Fibroblast of mammary gland (primary cell): Measurements from ENCODE around the gene SLC28A3.
"Not testable (repeated sequence)": the region's sequence is repeated elsewhere in the genome, so short reads cannot be mapped to it uniquely, and the experiment has no call there.

Experiments
- DNase-seq: peaks from one replicate; pipeline ENCODE4 v3.0.0-alpha.2; 2010; ENCODE audit warnings: low read depth
- H3K4me3 ChIP-seq: 2 replicates; pipeline ENCODE4 v1.5.1; 2011; ENCODE audit warnings: low read depth, mild to moderate bottlenecking, low read length, moderate library complexity; ENCODE audit not compliant: control insufficient read depth
- CTCF ChIP-seq: conservative IDR thresholded peaks from 2 replicates; pipeline ENCODE4 v1.5.1; 2011; ENCODE audit warnings: low read depth, low read length, inconsistent platforms; ENCODE audit not compliant: control insufficient read depth, insufficient read depth

Gene SLC28A3

GRCh38 chr9:84340535-84340934 lies at the start of gene SLC28A3:
Gene SLC28A3, minus strand, starts transcription at chr9:84340758. Its CDS starts 125 bp downstream, at chr9:84340633.
- no peak for DNase-seq
- TF ChIP-seq CTCF, result no peak
- no peak within 1 kb of the TSS for H3K4me3 ChIP-seq

- DNase-seq, result peak; percentile 52
- H3K4me3 ChIP-seq, result not testable (repeated sequence)
Observed at GRCh38 chr9:84390254-84390653, 49.7 kb upstream of the SLC28A3 start.

- no peak for TF ChIP-seq CTCF
- no peak overlapping the region for H3K4me3 ChIP-seq
- no peak for DNase-seq
Observed at GRCh38 chr9:84387821-84388220, 47.3 kb upstream of the SLC28A3 start.

GRCh38 chr9:84386753-84387152 lies 46.2 kb upstream of the SLC28A3 start:
- no peak for TF ChIP-seq CTCF
- DNase-seq, result no peak
- H3K4me3 ChIP-seq, result no peak overlapping the region

GRCh38 chr9:84385386-84386040 lies 45.0 kb upstream of the SLC28A3 start:
- TF ChIP-seq CTCF, result no peak
- DNase-seq, result no peak
- no peak overlapping the region for H3K4me3 ChIP-seq

GRCh38 chr9:84384617-84385016 lies 44.1 kb upstream of the SLC28A3 start:
- no peak for TF ChIP-seq CTCF
- H3K4me3 ChIP-seq, result no peak overlapping the region
- DNase-seq, result no peak

GRCh38 chr9:84383178-84383577 lies 42.6 kb upstream of the SLC28A3 start:
- DNase-seq, result no peak
- H3K4me3 ChIP-seq, result no peak overlapping the region
- no peak for TF ChIP-seq CTCF
